DOHH2 (cell line): ENCODE results near the gene RDH8.

Experiments
- H3F3A ChIP-seq: fragments of 200-600 bp; sonication (generic), shearing (Covaris generic); 2 replicates; pipeline ENCODE4 v1.6.0; 2016; ENCODE audit warnings: antibody characterized with exemption, mild to moderate bottlenecking; ENCODE audit not compliant: control insufficient read depth, insufficient read depth
- H3K27ac ChIP-seq: fragments of 200-600 bp; sonication (generic); 2 replicates; pipeline ENCODE4 v1.5.1; 2014; ENCODE audit warnings: low read depth, mild to moderate bottlenecking, low read length, moderate library complexity
- H3K27me3 ChIP-seq: fragments of 200-600 bp; sonication (generic); 2 replicates; pipeline ENCODE4 v1.6.1; 2014; ENCODE audit warnings: mild to moderate bottlenecking, low read length, mixed read lengths; ENCODE audit not compliant: control insufficient read depth
- H3K36me3 ChIP-seq: fragments of 200-600 bp; sonication (generic); 2 replicates; pipeline ENCODE4 v1.6.1; 2014; ENCODE audit warnings: mild to moderate bottlenecking, low read length, moderate library complexity, mixed read lengths; ENCODE audit not compliant: control insufficient read depth
- H3K4me1 ChIP-seq: fragments of 200-600 bp; sonication (generic); 2 replicates; pipeline ENCODE4 v1.6.1; 2014; ENCODE audit warnings: mild to moderate bottlenecking, low read length, mixed read lengths; ENCODE audit not compliant: control insufficient read depth
- H3K4me2 ChIP-seq: fragments of 200-600 bp; sonication (generic); 2 replicates; pipeline ENCODE4 v1.6.0; 2014; ENCODE audit warnings: mild to moderate bottlenecking, low read length, moderate library complexity
- H3K4me3 ChIP-seq: fragments of 200-600 bp; sonication (generic); 2 replicates; pipeline ENCODE4 v1.5.1; 2014; ENCODE audit warnings: mild to moderate bottlenecking, low read length, mixed read lengths
- H3K79me2 ChIP-seq: fragments of 200-600 bp; sonication (generic); 2 replicates; pipeline ENCODE4 v1.6.1; 2014; ENCODE audit warnings: mild to moderate bottlenecking, low read length, mixed read lengths; ENCODE audit not compliant: control insufficient read depth
- H3K9me2 ChIP-seq: fragments of 200-600 bp; sonication (generic); replicated peaks from 2 replicates; pipeline ENCODE4 v1.6.1; 2014; ENCODE audit warnings: mild to moderate bottlenecking, low read length, mixed read lengths; ENCODE audit not compliant: control insufficient read depth
- H3K9me3 ChIP-seq: fragments of 200-600 bp; sonication (generic); 2 replicates; pipeline ENCODE4 v1.6.1; 2014; ENCODE audit warnings: antibody characterized with exemption, low read length, mixed read lengths; ENCODE audit not compliant: control insufficient read depth, insufficient read depth
- H4K20me1 ChIP-seq: fragments of 200-600 bp; sonication (generic); 2 replicates; pipeline ENCODE4 v1.6.0; 2014; ENCODE audit warnings: low read depth, mild to moderate bottlenecking, antibody characterized with exemption, low read length, moderate library complexity; ENCODE audit not compliant: control insufficient read depth, insufficient read depth
- CTCF ChIP-seq: fragments of 200-600 bp; sonication (generic); IDR thresholded peaks from one replicate; pipeline ENCODE4 v1.5.1; 2014; ENCODE audit warnings: antibody characterized with exemption, mild to moderate bottlenecking, low read depth, low read length; ENCODE audit not compliant: poor library complexity, severe bottlenecking
- EZH2phosphoT487 ChIP-seq: fragments of 200-600 bp; sonication (generic); IDR thresholded peaks from 2 replicates; pipeline ENCODE4 v1.6.1; 2017; ENCODE audit warnings: borderline replicate concordance, mild to moderate bottlenecking, antibody characterized with exemption, low read length, moderate library complexity, mixed read lengths

The RDH8 gene

GRCh38 chr19:9981406-9982260, 31.6 kb upstream of the RDH8 start:
- Histone ChIP-seq H3K4me3 (no peak overlapping the region), H3K9me2 (no peaks in the 10 kb centered on the region)

GRCh38 chr19:9986787-9987281, 26.4 kb upstream of the RDH8 start:
- no peaks in the 10 kb centered on the region for H4K20me1 ChIP-seq
- no peaks in the 10 kb centered on the region for H3K79me2 ChIP-seq
- no peaks in the 10 kb centered on the region for H3K9me3 ChIP-seq
- no peak overlapping the region for H3K27ac ChIP-seq
- no peak for TF ChIP-seq CTCF
- TF ChIP-seq EZH2phosphoT487 = no peak
- no peak overlapping the region for H3K4me3 ChIP-seq
- no peaks in the 10 kb centered on the region for H3K36me3 ChIP-seq
- H3K9me2 ChIP-seq = no peaks in the 10 kb centered on the region
- H3K4me2 ChIP-seq = no peak overlapping the region
- no peaks in the 10 kb centered on the region; the same call in 1 of the 2 replicates for H3K27me3 ChIP-seq
- H3K4me1 ChIP-seq = no peaks in the 10 kb centered on the region
- no peaks in the 10 kb centered on the region for H3F3A ChIP-seq

More at GRCh38 chr19:9981406-9982260, 31.6 kb upstream of the RDH8 start:
- no peak overlapping the region for H3K27ac ChIP-seq
- H3K4me2 ChIP-seq = no peak overlapping the region
- peaks cover 6% of the 10 kb centered on the region for H3K27me3 ChIP-seq
- H3K4me1 ChIP-seq = no peaks in the 10 kb centered on the region
- TF ChIP-seq EZH2phosphoT487 (no peak), CTCF (no peak)
- no peaks in the 10 kb centered on the region for H4K20me1 ChIP-seq
- H3F3A ChIP-seq = no peaks in the 10 kb centered on the region
- no peaks in the 10 kb centered on the region for H3K79me2 ChIP-seq
- no peaks in the 10 kb centered on the region for H3K36me3 ChIP-seq
- no peaks in the 10 kb centered on the region for H3K9me3 ChIP-seq

GRCh38 chr19:9989504-9989903, 23.8 kb upstream of the RDH8 start:
- Histone ChIP-seq H3F3A (no peaks in the 10 kb centered on the region), H3K79me2 (no peaks in the 10 kb centered on the region), H3K36me3 (no peaks in the 10 kb centered on the region), H3K9me3 (no peaks in the 10 kb centered on the region), H3K4me2 (no peak overlapping the region), H3K4me3 (no peak overlapping the region), H4K20me1 (no peaks in the 10 kb centered on the region), H3K9me2 (no peaks in the 10 kb centered on the region), H3K4me1 (no peaks in the 10 kb centered on the region), H3K27me3 (no peaks in the 10 kb centered on the region), H3K27ac (no peak overlapping the region)
- TF ChIP-seq EZH2phosphoT487 = no peak
- no peak for TF ChIP-seq CTCF
